HEK293 (cell line): ENCODE data around the gene KIZ.

ENCODE experiments used
- CTCF ChIA-PET: fragments of 350-600 bp; formaldehyde crosslinking; extraction: SDS; loops from one replicate; lab custom pipeline; 2021; ENCODE audit warnings: antibody characterized with exemption; lab: Yijun Ruan, JAX
- POLR2A ChIA-PET: fragments of 300-600 bp; formaldehyde crosslinking; extraction: SDS; loops from one replicate; lab custom pipeline; 2020; ENCODE audit warnings: antibody characterized with exemption, inconsistent platforms; lab: Yijun Ruan, JAX
- H3K27ac ChIP-seq: fragments of 200-500 bp; sonication (Bioruptor generic); 2 replicates; pipeline ENCODE4 v1.5.1; 2014; ENCODE audit warnings: low read depth, low read length, control low read depth, inconsistent platforms; ENCODE audit errors: extremely low read depth
- H3K36me3 ChIP-seq, 2 experiments: fragments of 200-500 bp in 1 of 2; sonication (Bioruptor generic) in 1 of 2; 1 replicate in 1 of 2; 2 replicates in 1 of 2; pipeline ENCODE4 v1.5.1; 2014 to 2017; ENCODE audit warnings: inconsistent platforms in 2 of 2, low read length in 2 of 2; ENCODE audit not compliant: control insufficient read depth in 2 of 2, insufficient read depth in 1 of 2
- H3K4me1 ChIP-seq: fragments of 200-500 bp; sonication (Bioruptor generic); 2 replicates; pipeline ENCODE4 v1.5.1; 2014; ENCODE audit warnings: mild to moderate bottlenecking, low read length, inconsistent platforms; ENCODE audit not compliant: control insufficient read depth, insufficient read depth
- H3K4me3 ChIP-seq: 2 replicates; pipeline ENCODE4 v1.5.1; 2011; ENCODE audit warnings: low read depth, mild to moderate bottlenecking, control low read depth, low read length, moderate library complexity
- H3K9me3 ChIP-seq: fragments of 200-500 bp; sonication (Bioruptor generic); 2 replicates; pipeline ENCODE4 v1.5.1; 2014; ENCODE audit warnings: low read depth, low read length, inconsistent platforms; ENCODE audit not compliant: control insufficient read depth, insufficient read depth
- ATF2 ChIP-seq: fragments of 450-650 bp; formaldehyde crosslinking; IDR thresholded peaks from 2 replicates; pipeline ENCODE4 v1.5.1; 2016; ENCODE audit warnings: missing biosample characterization, missing genetic modification characterization, low read depth
- HOXD13 ChIP-seq: sonication (generic); formaldehyde crosslinking; IDR thresholded peaks from 2 replicates; pipeline ENCODE4 v1.8.0; 2022; ENCODE audit warnings: missing genetic modification reagents, borderline replicate concordance
- KLF7 ChIP-seq: fragments of 450-650 bp; formaldehyde crosslinking; IDR thresholded peaks from 2 replicates; pipeline ENCODE4 v1.5.1; 2016; ENCODE audit warnings: missing biosample characterization, missing genetic modification characterization, borderline replicate concordance
- KLF8 ChIP-seq: fragments of 450-650 bp; formaldehyde crosslinking; IDR thresholded peaks from 2 replicates; pipeline ENCODE4 v1.5.1; 2016; ENCODE audit warnings: missing biosample characterization, missing genetic modification characterization
- MZF1 ChIP-seq: fragments of 450-650 bp; formaldehyde crosslinking; IDR thresholded peaks from 2 replicates; pipeline ENCODE4 v1.5.1; 2017; ENCODE audit warnings: missing biosample characterization, missing genetic modification characterization, borderline replicate concordance
- SALL2 ChIP-seq: fragments of 450-650 bp; formaldehyde crosslinking; IDR thresholded peaks from 2 replicates; pipeline ENCODE4 v1.5.0; 2017; ENCODE audit warnings: missing biosample characterization, mild to moderate bottlenecking, missing genetic modification characterization, borderline replicate concordance
- ZBTB20 ChIP-seq: fragments of 450-650 bp; formaldehyde crosslinking; IDR thresholded peaks from 2 replicates; pipeline ENCODE4 v1.5.1; 2016; ENCODE audit warnings: missing biosample characterization, missing genetic modification characterization
- ZBTB8A ChIP-seq: fragments of 450-650 bp; formaldehyde crosslinking; IDR thresholded peaks from 2 replicates; pipeline ENCODE4 v1.5.1; 2016; ENCODE audit warnings: missing biosample characterization, missing genetic modification characterization
- ZIC2 ChIP-seq: fragments of 450-650 bp; formaldehyde crosslinking; IDR thresholded peaks from 2 replicates; pipeline ENCODE4 v1.5.1; 2016; ENCODE audit warnings: missing biosample characterization, missing genetic modification characterization
- ZNF133 ChIP-seq: fragments of 450-650 bp; formaldehyde crosslinking; IDR thresholded peaks from 2 replicates; pipeline ENCODE4 v1.5.1; 2016; ENCODE audit warnings: missing biosample characterization, missing genetic modification characterization
- ZNF248 ChIP-seq: fragments of 450-650 bp; formaldehyde crosslinking; IDR thresholded peaks from 2 replicates; pipeline ENCODE4 v1.5.1; 2017; ENCODE audit warnings: missing biosample characterization, missing genetic modification characterization
- ZNF266 ChIP-seq: fragments of 450-650 bp; formaldehyde crosslinking; IDR thresholded peaks from 2 replicates; pipeline ENCODE4 v1.5.1; 2016; ENCODE audit warnings: missing biosample characterization, missing genetic modification characterization, low read depth
- ZNF366 ChIP-seq: fragments of 450-650 bp; formaldehyde crosslinking; conservative IDR thresholded peaks from 2 replicates; pipeline ENCODE4 v1.5.1; 2016; ENCODE audit warnings: missing biosample characterization, missing genetic modification characterization
- ZNF391 ChIP-seq: fragments of 450-650 bp; formaldehyde crosslinking; IDR thresholded peaks from 2 replicates; pipeline ENCODE4 v1.5.1; 2016; ENCODE audit warnings: low read depth, missing biosample characterization, missing genetic modification characterization, borderline replicate concordance
- ZNF426 ChIP-seq: fragments of 450-650 bp; formaldehyde crosslinking; IDR thresholded peaks from 2 replicates; pipeline ENCODE4 v1.5.1; 2017; ENCODE audit warnings: missing biosample characterization, missing genetic modification characterization, mild to moderate bottlenecking, inconsistent platforms, moderate library complexity
- ZNF433 ChIP-seq: fragments of 450-650 bp; formaldehyde crosslinking; IDR thresholded peaks from 2 replicates; pipeline ENCODE4 v1.5.1; 2016; ENCODE audit warnings: missing biosample characterization, missing genetic modification characterization, low read depth
- ZNF555 ChIP-seq: fragments of 450-650 bp; formaldehyde crosslinking; conservative IDR thresholded peaks from 2 replicates; pipeline ENCODE4 v1.5.1; 2017; ENCODE audit warnings: missing biosample characterization, mild to moderate bottlenecking, missing genetic modification characterization, inconsistent platforms
- ZNF701 ChIP-seq: fragments of 450-650 bp; formaldehyde crosslinking; IDR thresholded peaks from 2 replicates; pipeline ENCODE4 v1.5.1; 2016; ENCODE audit warnings: missing biosample characterization, missing genetic modification characterization
- ZNF785 ChIP-seq: fragments of 450-650 bp; formaldehyde crosslinking; IDR thresholded peaks from 2 replicates; pipeline ENCODE4 v1.5.1; 2016; ENCODE audit warnings: missing biosample characterization, missing genetic modification characterization
- ZNF837 ChIP-seq: fragments of 450-650 bp; formaldehyde crosslinking; IDR thresholded peaks from 2 replicates; pipeline ENCODE4 v1.5.1; 2016; ENCODE audit warnings: missing biosample characterization, missing genetic modification characterization
- ZXDB ChIP-seq: fragments of 450-650 bp; formaldehyde crosslinking; IDR thresholded peaks from 2 replicates; pipeline ENCODE4 v1.5.1; 2016; ENCODE audit warnings: missing biosample characterization, missing genetic modification characterization
- TF ChIP-seq, protein P1 (sequence below): fragments of 450-650 bp; formaldehyde crosslinking; IDR thresholded peaks from 2 replicates; pipeline ENCODE4 v1.5.1; 2016; ENCODE audit warnings: missing biosample characterization, missing genetic modification characterization
- TF ChIP-seq, protein P2 (sequence below): fragments of 450-650 bp; formaldehyde crosslinking; IDR thresholded peaks from 2 replicates; pipeline ENCODE4 v1.5.1; 2016; ENCODE audit warnings: missing biosample characterization, missing genetic modification characterization, borderline replicate concordance
- TF ChIP-seq, protein P3 (sequence below): fragments of 450-650 bp; formaldehyde crosslinking; IDR thresholded peaks from 2 replicates; pipeline ENCODE4 v1.5.1; 2016; ENCODE audit warnings: missing biosample characterization, missing genetic modification characterization

Gene KIZ

DNA sequence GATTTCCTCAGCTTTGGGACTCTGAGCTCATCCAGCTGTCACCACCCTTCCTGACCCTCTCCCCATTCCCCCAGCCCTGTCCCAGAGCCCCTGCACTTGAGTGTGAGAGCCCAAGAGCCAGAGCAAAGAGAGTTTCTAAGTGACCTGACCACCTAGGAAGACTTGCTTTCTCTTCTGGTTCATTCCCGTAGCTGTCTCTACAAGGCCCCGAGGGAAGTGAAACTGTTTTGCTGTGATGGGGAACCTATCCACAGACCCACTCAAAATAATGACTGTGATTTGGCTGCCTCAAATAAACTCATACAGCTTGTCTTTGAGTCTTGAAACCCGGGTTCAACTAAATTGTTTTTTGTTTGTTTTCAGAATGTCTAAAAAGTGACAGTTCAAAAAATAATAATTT is 102.6 kb downstream of the KIZ start:
- Histone ChIP-seq H3K27ac (no peak overlapping the region), H3K4me1 (no peaks in the 10 kb centered on the region), H3K4me3 (no peak overlapping the region), H3K36me3 (peaks cover 0 to 22% of the 10 kb centered on the region in 2 experiments; a peak in 2 of 3 replicates), H3K9me3 (no peaks in the 10 kb centered on the region)
- TF ChIP-seq ZNF555 (tag by site-specific recombination), result no peak
- no peak for TF ChIP-seq ZNF133 (tag by site-specific recombination)
- TF ChIP-seq ZNF426, result no peak
- TF ChIP-seq ZNF701, result no peak
- no peak for TF ChIP-seq ZNF837 (tag by site-specific recombination)
- TF ChIP-seq ZNF391 (tag by site-specific recombination), result no peak
- no peak for TF ChIP-seq HOXD13 (CRISPR knock-in tag)
- TF ChIP-seq ZNF366, result no peak
- ChIA-PET POLR2A (no interaction called here), CTCF (interaction anchor here (0.6 to 1.1 kb wide), 5 partner anchors 282 to 401 kb away, joined by 3 read pairs; no protein-coding TSS in a partner anchor)

GRCh38 chr20:21229163-21229562 is 103.3 kb downstream of the KIZ start:
- Histone ChIP-seq H3K4me3 (no peak overlapping the region), H3K27ac (no peak overlapping the region), H3K9me3 (no peaks in the 10 kb centered on the region), H3K36me3 (peaks cover 0 to 22% of the 10 kb centered on the region in 2 experiments; a peak in 2 of 3 replicates), H3K4me1 (no peaks in the 10 kb centered on the region)
- TF ChIP-seq ZNF785 (tag by site-specific recombination) (no peak), ZNF433 (tag by site-specific recombination) (no peak), ZNF248 (tag by site-specific recombination) (no peak), ZNF391 (tag by site-specific recombination) (no peak), KLF7 (tag by site-specific recombination) (no peak), MZF1 (tag by site-specific recombination) (no peak), ZBTB20 (no peak), KLF8 (tag by site-specific recombination) (no peak), ZIC2 (tag by site-specific recombination) (no peak), SALL2 (tag by site-specific recombination) (no peak), ZNF266 (tag by site-specific recombination) (no peak), ZXDB (tag by site-specific recombination) (no peak), ZBTB8A (no peak), ATF2 (tag by site-specific recombination) (no peak)
- TF ChIP-seq, protein P1, sequence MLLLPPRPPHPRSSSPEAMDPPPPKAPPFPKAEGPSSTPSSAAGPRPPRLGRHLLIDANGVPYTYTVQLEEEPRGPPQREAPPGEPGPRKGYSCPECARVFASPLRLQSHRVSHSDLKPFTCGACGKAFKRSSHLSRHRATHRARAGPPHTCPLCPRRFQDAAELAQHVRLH, result no peak
- TF ChIP-seq, protein P2, sequence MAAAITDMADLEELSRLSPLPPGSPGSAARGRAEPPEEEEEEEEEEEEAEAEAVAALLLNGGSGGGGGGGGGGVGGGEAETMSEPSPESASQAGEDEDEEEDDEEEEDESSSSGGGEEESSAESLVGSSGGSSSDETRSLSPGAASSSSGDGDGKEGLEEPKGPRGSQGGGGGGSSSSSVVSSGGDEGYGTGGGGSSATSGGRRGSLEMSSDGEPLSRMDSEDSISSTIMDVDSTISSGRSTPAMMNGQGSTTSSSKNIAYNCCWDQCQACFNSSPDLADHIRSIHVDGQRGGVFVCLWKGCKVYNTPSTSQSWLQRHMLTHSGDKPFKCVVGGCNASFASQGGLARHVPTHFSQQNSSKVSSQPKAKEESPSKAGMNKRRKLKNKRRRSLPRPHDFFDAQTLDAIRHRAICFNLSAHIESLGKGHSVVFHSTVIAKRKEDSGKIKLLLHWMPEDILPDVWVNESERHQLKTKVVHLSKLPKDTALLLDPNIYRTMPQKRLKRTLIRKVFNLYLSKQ (tag by site-specific recombination), result no peak
- TF ChIP-seq, protein P3, sequence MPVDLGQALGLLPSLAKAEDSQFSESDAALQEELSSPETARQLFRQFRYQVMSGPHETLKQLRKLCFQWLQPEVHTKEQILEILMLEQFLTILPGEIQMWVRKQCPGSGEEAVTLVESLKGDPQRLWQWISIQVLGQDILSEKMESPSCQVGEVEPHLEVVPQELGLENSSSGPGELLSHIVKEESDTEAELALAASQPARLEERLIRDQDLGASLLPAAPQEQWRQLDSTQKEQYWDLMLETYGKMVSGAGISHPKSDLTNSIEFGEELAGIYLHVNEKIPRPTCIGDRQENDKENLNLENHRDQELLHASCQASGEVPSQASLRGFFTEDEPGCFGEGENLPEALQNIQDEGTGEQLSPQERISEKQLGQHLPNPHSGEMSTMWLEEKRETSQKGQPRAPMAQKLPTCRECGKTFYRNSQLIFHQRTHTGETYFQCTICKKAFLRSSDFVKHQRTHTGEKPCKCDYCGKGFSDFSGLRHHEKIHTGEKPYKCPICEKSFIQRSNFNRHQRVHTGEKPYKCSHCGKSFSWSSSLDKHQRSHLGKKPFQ (tag by site-specific recombination), result no peak
- POLR2A ChIA-PET, result no interaction called here
- CTCF ChIA-PET, result interaction anchor here (0.6 to 1.7 kb wide), 4 partner anchors 277 to 402 kb away, joined by 3 to 4 read pairs (median 3); no protein-coding TSS in a partner anchor
